Activated CD4-positive, alpha-beta T cell treated with anti-CD3 and anti-CD28 coated beads for 1 hour (primary cell): Measurements from ENCODE around the gene SMU1.
A peak's percentile ranks its signal among the peaks of the same experiment; 100 is the strongest.

Experiments used
- DNase-seq: peaks from one replicate; pipeline ENCODE4 v3.0.0-alpha.2; 2020

The SMU1 gene

GRCh38 chr9:33076046-33077004 lies at the start of gene SMU1:
SMU1 (minus strand) TSS chr9:33076674; CDS start chr9:33076608, 66 bp downstream.
- DNase-seq, result peak; percentile 92

GRCh38 chr9:33125461-33125860 lies 49.0 kb upstream of the SMU1 start:
- DNase-seq, result no peak

GRCh38 chr9:33124751-33125381 lies 48.4 kb upstream of the SMU1 start:
- DNase-seq, result no peak

GRCh38 chr9:33124046-33124445 lies 47.6 kb upstream of the SMU1 start:
- DNase-seq, result no peak

- DNase-seq, result no peak
These were observed 47.0 kb upstream of the SMU1 start for GRCh38 chr9:33123407-33124031.

- no peak for DNase-seq
These were observed 44.1 kb upstream of the SMU1 start for GRCh38 chr9:33120620-33121019.

GRCh38 chr9:33117796-33118195 lies 41.3 kb upstream of the SMU1 start:
- no peak for DNase-seq

GRCh38 chr9:33117306-33117705 lies 40.8 kb upstream of the SMU1 start:
- DNase-seq, result no peak

- DNase-seq, result no peak
These were observed 40.4 kb upstream of the SMU1 start for GRCh38 chr9:33116860-33117259.

- DNase-seq, result no peak
These were observed 38.3 kb upstream of the SMU1 start for GRCh38 chr9:33114746-33115145.

GRCh38 chr9:33113799-33114547 lies 37.5 kb upstream of the SMU1 start:
- DNase-seq, result no peak

GRCh38 chr9:33112094-33112493 lies 35.6 kb upstream of the SMU1 start:
- no peak for DNase-seq

- DNase-seq, result no peak
These were observed 35.2 kb upstream of the SMU1 start for GRCh38 chr9:33111631-33112030.

- no peak for DNase-seq
These were observed 34.2 kb upstream of the SMU1 start for GRCh38 chr9:33110686-33111085.

GRCh38 chr9:33109850-33110595 lies 33.5 kb upstream of the SMU1 start:
- no peak for DNase-seq

GRCh38 chr9:33109097-33109496 lies 32.6 kb upstream of the SMU1 start:
- no peak for DNase-seq

- no peak for DNase-seq
These were observed 32.0 kb upstream of the SMU1 start for GRCh38 chr9:33108472-33108871.

- no peak for DNase-seq
These were observed 31.3 kb upstream of the SMU1 start for GRCh38 chr9:33107762-33108161.

- no peak for DNase-seq
These were observed 30.6 kb upstream of the SMU1 start for GRCh38 chr9:33106827-33107621.

GRCh38 chr9:33106372-33106771 lies 29.9 kb upstream of the SMU1 start:
- DNase-seq, result no peak

- DNase-seq, result no peak
These were observed 29.5 kb upstream of the SMU1 start for GRCh38 chr9:33105959-33106358.
